K562 (cell line): ENCODE measurements around the gene HEATR1. TPM values are rescaled to one million over a fixed set of nuclear protein-coding genes. Genes with fewer than 3 reads are reported as not detected.

ENCODE experiments used
- ARNT ChIP-seq, 2 experiments: fragments of 450-650 bp; IDR thresholded peaks; 2 replicates each; pipeline ENCODE4 v1.6.1; 2016; ENCODE audit warnings: mild to moderate bottlenecking in 1 of 2
- BMI1 ChIP-seq: fragments of 150-350 bp; IDR thresholded peaks from 2 replicates; pipeline ENCODE4 v1.6.1; 2014; ENCODE audit warnings: low read length
- CBFB ChIP-seq: sonication (generic); formaldehyde crosslinking; IDR thresholded peaks from 2 replicates; pipeline ENCODE4 v1.4.0; 2020; ENCODE audit warnings: mild to moderate bottlenecking, missing genetic modification reagents
- DNMT1 ChIP-seq: fragments of 450-650 bp; IDR thresholded peaks from 2 replicates; pipeline ENCODE4 v1.6.1; 2016; ENCODE audit warnings: antibody characterized with exemption, mild to moderate bottlenecking
- FOXK1 ChIP-seq: sonication (generic); formaldehyde crosslinking; IDR thresholded peaks from 2 replicates; pipeline ENCODE4 v1.8.0; 2022; ENCODE audit warnings: missing genetic modification reagents, mild to moderate bottlenecking, borderline replicate concordance
- HLTF ChIP-seq: fragments of 450-650 bp; IDR thresholded peaks from 2 replicates; pipeline ENCODE4 v1.6.1; 2016
- KDM5B ChIP-seq: fragments of 200-600 bp; sonication (generic); IDR thresholded peaks from 2 replicates; pipeline ENCODE4 v1.6.1; 2012; ENCODE audit warnings: low read depth, mild to moderate bottlenecking, moderate library complexity, low read length, control low read depth, inconsistent platforms; ENCODE audit not compliant: insufficient replicate concordance
- MEIS2 ChIP-seq: fragments of 450-650 bp; IDR thresholded peaks from 2 replicates; pipeline ENCODE4 v1.6.1; 2014; ENCODE audit warnings: mild to moderate bottlenecking; ENCODE audit not compliant: partially characterized antibody
- MYBL2 ChIP-seq, 2 experiments: fragments of 450-650 bp in 1 of 2; sonication (generic) in 1 of 2; formaldehyde crosslinking in 1 of 2; IDR thresholded peaks; 2 replicates each; pipeline versions ENCODE4 v1.6.1 to v1.8.1; 2017 to 2022; ENCODE audit warnings: borderline replicate concordance in 1 of 2, inconsistent platforms in 1 of 2, low read depth in 1 of 2, mild to moderate bottlenecking in 1 of 2, missing genetic modification reagents in 1 of 2, moderate library complexity in 1 of 2
- NFYB ChIP-seq: IDR thresholded peaks from 2 replicates; pipeline ENCODE4 v1.6.1; 2011; ENCODE audit warnings: mild to moderate bottlenecking, moderate library complexity; ENCODE audit not compliant: insufficient read length; ENCODE audit errors: extremely low read depth
- PTBP1 ChIP-seq: fragments of 200-400 bp; formaldehyde crosslinking; IDR thresholded peaks from 2 replicates; pipeline ENCODE4 v1.6.1; 2017; ENCODE audit warnings: low read depth, low read length
- RBM17 ChIP-seq: fragments of 200-400 bp; formaldehyde crosslinking; IDR thresholded peaks from 2 replicates; pipeline ENCODE4 v1.6.1; 2017; ENCODE audit warnings: low read depth, mild to moderate bottlenecking, low read length, borderline replicate concordance
- SMARCA5 ChIP-seq: fragments of 450-650 bp; IDR thresholded peaks from 2 replicates; pipeline ENCODE4 v1.6.1; 2016
- ZNF76 ChIP-seq: fragments of 250-450 bp; sonication (Bioruptor Pico); IDR thresholded peaks from 2 replicates; pipeline ENCODE4 v1.4.0; 2020; ENCODE audit warnings: mild to moderate bottlenecking, moderate library complexity, borderline replicate concordance
- polyA plus RNA-seq, 8 experiments: library from polyadenylated mRNA; depleted of rRNA in 4 of 8; stranded (reverse) in 5 of 8; unstranded in 3 of 8; fragments of >200 nt; fragmentation: Nextera tagmentation in 2 of 8; fragmentation: Illumina TruSeq in 1 of 8; extraction: Ambion mirVana in 2 of 8; extraction: Trizol in 1 of 8; gene quantifications; 2 replicates each; pipeline versions ENCODE4 v1.2.1 to v1.2.3, GENCODE V29; 2011 to 2014; ENCODE audit warnings: inconsistent platforms in 1 of 8, missing spikeins in 1 of 8
- total RNA-seq, 7 experiments: library from RNA; depleted of rRNA in 6 of 7; stranded (reverse); fragments of >200 nt in 6 of 7; fragmentation: Illumina TruSeq in 2 of 7; extraction: Trizol in 2 of 7; gene quantifications; 2 replicates each; pipeline versions ENCODE4 v1.2.1 to v1.2.3, GENCODE V29; 2011 to 2021; ENCODE audit warnings: low replicate concordance in 1 of 7
- TF ChIP-seq, protein P1 (sequence below): fragments of 450-650 bp; IDR thresholded peaks from 2 replicates; pipeline ENCODE4 v1.6.1; 2014; ENCODE audit warnings: low read depth, mild to moderate bottlenecking, moderate library complexity, borderline replicate concordance
- TF ChIP-seq, protein P2 (sequence below): fragments of 450-650 bp; formaldehyde crosslinking; IDR thresholded peaks from 2 replicates; pipeline ENCODE4 v1.4.0; 2020; ENCODE audit warnings: mild to moderate bottlenecking, moderate library complexity
- TF ChIP-seq, protein P3 (sequence below): fragments of 250-450 bp; sonication (Bioruptor Pico); IDR thresholded peaks from 2 replicates; pipeline ENCODE4 v1.5.0; 2021; ENCODE audit warnings: mild to moderate bottlenecking, moderate library complexity
- TF ChIP-seq, protein P4 (sequence below): sonication (generic); formaldehyde crosslinking; IDR thresholded peaks from 2 replicates; pipeline ENCODE4 v1.8.1; 2023; ENCODE audit warnings: mild to moderate bottlenecking, missing genetic modification reagents, moderate library complexity
- TF ChIP-seq, protein P5 (sequence below): sonication (generic); formaldehyde crosslinking; IDR thresholded peaks from 2 replicates; pipeline ENCODE4 v1.8.1; 2022; ENCODE audit warnings: missing genetic modification reagents

HEATR1 gene
- total and polyA plus RNA-seq, 9 of the 15 experiments (the other 6 are each of a cell fraction or from before 2014, with no cell fraction given) = 28.3 to 108 (median 50.9) TPM

DNA sequence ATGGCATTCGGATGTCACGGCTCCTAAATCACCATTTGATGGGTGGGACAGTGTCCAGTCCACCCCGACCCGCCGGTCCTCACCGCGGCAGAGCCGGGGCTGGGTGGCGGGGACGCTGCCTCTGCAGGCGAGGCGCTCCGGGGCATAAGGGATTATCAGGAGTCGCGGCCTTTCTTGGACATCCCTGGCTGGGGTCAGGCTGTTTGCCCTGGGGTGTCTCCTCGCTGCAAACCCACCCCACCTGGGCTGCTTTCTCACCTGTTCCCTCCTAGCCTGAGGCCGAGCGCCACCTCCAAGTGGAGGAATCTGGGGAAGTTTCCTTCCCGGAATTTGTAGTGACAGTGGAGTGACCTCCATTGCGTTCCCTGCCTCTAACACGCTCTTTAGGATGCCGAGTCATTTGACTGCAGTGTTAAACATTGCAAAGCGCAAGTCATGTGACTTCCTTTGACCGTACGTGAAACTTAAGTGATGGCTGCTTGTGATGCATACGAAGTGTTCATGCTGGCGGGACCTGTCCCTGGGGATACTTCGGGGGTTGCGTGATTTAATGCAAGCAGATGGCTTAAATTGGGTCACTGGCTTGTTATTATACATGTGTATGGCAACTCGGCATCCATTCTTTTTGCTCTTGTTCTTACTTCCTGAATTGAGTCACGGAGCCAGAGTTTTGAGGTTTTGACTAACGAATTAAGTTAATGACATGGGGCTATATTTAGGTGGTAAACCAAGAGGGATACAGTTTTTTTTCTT is 80.0 kb downstream of the HEATR1 start (continued):
- no peak for TF ChIP-seq MYBL2 (IDR thresholded peaks at IDR 0.05; ENCODE audit: low read depth)
- no peak for TF ChIP-seq MYBL2 (CRISPR knock-in tag; IDR thresholded peaks at IDR 0.05; ENCODE audit: borderline replicate concordance)
- TF ChIP-seq, protein P1, sequence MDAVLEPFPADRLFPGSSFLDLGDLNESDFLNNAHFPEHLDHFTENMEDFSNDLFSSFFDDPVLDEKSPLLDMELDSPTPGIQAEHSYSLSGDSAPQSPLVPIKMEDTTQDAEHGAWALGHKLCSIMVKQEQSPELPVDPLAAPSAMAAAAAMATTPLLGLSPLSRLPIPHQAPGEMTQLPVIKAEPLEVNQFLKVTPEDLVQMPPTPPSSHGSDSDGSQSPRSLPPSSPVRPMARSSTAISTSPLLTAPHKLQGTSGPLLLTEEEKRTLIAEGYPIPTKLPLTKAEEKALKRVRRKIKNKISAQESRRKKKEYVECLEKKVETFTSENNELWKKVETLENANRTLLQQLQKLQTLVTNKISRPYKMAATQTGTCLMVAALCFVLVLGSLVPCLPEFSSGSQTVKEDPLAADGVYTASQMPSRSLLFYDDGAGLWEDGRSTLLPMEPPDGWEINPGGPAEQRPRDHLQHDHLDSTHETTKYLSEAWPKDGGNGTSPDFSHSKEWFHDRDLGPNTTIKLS = no peak; the same call in 1 of the 2 replicates
- TF ChIP-seq DNMT1 = no peak
- TF ChIP-seq PTBP1 = no peak
- TF ChIP-seq, protein P2, sequence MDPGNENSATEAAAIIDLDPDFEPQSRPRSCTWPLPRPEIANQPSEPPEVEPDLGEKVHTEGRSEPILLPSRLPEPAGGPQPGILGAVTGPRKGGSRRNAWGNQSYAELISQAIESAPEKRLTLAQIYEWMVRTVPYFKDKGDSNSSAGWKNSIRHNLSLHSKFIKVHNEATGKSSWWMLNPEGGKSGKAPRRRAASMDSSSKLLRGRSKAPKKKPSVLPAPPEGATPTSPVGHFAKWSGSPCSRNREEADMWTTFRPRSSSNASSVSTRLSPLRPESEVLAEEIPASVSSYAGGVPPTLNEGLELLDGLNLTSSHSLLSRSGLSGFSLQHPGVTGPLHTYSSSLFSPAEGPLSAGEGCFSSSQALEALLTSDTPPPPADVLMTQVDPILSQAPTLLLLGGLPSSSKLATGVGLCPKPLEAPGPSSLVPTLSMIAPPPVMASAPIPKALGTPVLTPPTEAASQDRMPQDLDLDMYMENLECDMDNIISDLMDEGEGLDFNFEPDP (CRISPR knock-in tag) = no peak
- TF ChIP-seq NFYB = no peak
- TF ChIP-seq BMI1 = no peak
- no peak for TF ChIP-seq RBM17
- TF ChIP-seq MEIS2 = no peak
- peak; percentile 70 to 86; a peak in 3 of 4 replicates for TF ChIP-seq ARNT (IDR thresholded peaks at IDR 0.05)
- TF ChIP-seq, protein P3, sequence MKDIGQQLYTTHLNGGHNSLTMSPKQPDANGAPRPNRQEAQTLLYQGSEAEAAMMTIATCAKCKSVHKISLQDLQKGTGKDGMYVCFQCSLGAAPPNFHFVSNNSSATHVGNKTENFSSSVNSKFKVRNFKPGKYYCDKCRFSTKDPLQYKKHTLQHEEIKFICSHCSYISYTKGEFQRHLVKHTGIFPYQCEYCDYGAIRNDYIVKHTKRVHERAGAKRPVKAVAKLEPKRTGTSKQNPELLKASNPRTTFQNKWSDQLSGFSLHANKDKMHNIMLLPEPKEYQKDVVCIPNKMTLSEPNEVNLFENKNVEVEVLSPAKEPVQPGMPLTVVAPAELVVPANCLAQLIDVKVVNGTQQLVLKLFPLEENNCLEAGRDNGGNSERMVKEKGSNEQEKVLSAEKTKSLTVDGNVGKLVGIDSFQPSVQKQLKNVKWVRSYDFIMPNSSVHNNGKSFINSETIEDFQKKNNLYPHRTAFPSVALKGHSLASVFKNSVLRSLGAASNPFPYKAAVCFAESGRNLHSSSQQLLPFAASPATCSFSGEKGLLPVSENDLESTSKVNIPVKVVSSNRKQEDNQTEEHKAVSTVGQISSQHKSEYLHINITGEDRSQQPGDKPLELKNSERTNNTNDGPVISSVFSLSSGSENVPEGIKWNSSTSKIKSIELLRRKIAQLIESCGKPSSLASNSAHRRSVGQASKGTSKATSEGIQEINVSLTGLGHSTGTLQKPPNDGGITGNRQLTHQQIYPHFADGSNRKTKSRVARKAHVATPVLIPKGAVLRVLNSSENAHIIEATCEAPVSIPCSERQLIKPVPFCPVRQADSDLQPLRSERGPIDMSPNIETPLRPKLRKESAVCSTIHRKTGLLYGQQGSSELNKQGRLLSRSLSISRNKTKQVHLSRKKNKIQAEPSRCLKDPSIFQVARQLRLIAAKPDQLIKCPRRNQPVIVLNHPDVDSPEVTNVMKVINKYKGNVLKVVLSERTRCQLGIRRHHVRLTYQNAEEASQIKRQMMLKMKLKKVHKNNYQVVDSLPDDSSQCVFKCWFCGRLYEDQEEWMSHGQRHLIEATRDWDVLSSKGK (CRISPR knock-in tag) = no peak
- TF ChIP-seq SMARCA5 = no peak
- TF ChIP-seq, protein P4, sequence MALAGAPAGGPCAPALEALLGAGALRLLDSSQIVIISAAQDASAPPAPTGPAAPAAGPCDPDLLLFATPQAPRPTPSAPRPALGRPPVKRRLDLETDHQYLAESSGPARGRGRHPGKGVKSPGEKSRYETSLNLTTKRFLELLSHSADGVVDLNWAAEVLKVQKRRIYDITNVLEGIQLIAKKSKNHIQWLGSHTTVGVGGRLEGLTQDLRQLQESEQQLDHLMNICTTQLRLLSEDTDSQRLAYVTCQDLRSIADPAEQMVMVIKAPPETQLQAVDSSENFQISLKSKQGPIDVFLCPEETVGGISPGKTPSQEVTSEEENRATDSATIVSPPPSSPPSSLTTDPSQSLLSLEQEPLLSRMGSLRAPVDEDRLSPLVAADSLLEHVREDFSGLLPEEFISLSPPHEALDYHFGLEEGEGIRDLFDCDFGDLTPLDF (CRISPR knock-in tag) = no peak; the same call in 1 of the 2 replicates
- no peak for TF ChIP-seq CBFB (CRISPR knock-in tag)
- TF ChIP-seq HLTF = no peak
- peak; percentile 95; the same call in 1 of the 2 replicates for TF ChIP-seq FOXK1
- no peak for TF ChIP-seq ZNF76 (CRISPR knock-in tag)
- TF ChIP-seq, protein P5, sequence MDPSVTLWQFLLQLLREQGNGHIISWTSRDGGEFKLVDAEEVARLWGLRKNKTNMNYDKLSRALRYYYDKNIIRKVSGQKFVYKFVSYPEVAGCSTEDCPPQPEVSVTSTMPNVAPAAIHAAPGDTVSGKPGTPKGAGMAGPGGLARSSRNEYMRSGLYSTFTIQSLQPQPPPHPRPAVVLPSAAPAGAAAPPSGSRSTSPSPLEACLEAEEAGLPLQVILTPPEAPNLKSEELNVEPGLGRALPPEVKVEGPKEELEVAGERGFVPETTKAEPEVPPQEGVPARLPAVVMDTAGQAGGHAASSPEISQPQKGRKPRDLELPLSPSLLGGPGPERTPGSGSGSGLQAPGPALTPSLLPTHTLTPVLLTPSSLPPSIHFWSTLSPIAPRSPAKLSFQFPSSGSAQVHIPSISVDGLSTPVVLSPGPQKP (CRISPR knock-in tag) = no peak
- peak; percentile 84 for TF ChIP-seq KDM5B
